HL-60 (cell line): Measurements from ENCODE around the gene TTC33.
"Not testable (repeated sequence)": the region's sequence is repeated elsewhere in the genome, so short reads cannot be mapped to it uniquely, and the experiment has no call there.

Source experiments
- GABPA ChIP-seq: IDR thresholded peaks from 2 replicates; pipeline ENCODE4 v1.6.1; 2012; ENCODE audit warnings: low read depth
- POLR2AphosphoS5 ChIP-seq: IDR thresholded peaks from 2 replicates; pipeline ENCODE4 v1.6.1; 2012; ENCODE audit warnings: low read depth
- TF ChIP-seq, protein P1 (sequence below): IDR thresholded peaks from 2 replicates; pipeline ENCODE4 v1.6.1; 2012; ENCODE audit warnings: low read depth; ENCODE audit not compliant: insufficient replicate concordance
- TF ChIP-seq, protein P2 (sequence below): IDR thresholded peaks from one replicate; pipeline ENCODE4 v1.5.1; 2011; ENCODE audit warnings: low read length, control low read depth, inconsistent platforms; ENCODE audit not compliant: insufficient read depth

DNA sequence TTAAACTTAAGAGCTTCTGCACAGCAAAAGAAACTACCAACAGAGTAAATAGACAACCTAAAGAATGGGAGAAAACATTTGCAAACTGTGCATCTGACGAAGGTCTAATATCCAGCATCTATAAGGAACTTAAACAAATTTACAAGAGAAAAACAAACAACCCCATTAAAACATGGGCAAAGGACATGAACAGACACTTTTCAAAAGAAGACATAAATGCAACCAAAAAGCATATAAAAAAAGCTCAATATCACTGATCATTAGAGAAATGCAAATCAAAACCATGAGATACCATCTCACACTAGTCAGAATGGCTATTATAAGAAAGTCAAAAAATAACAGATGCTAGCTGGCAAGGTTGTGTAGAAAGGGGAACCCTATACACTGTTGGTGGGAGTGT lies 50.3 kb downstream of the TTC33 start:
- TF ChIP-seq GABPA, POLR2AphosphoS5: not testable (repeated sequence)
- TF ChIP-seq, protein P1, sequence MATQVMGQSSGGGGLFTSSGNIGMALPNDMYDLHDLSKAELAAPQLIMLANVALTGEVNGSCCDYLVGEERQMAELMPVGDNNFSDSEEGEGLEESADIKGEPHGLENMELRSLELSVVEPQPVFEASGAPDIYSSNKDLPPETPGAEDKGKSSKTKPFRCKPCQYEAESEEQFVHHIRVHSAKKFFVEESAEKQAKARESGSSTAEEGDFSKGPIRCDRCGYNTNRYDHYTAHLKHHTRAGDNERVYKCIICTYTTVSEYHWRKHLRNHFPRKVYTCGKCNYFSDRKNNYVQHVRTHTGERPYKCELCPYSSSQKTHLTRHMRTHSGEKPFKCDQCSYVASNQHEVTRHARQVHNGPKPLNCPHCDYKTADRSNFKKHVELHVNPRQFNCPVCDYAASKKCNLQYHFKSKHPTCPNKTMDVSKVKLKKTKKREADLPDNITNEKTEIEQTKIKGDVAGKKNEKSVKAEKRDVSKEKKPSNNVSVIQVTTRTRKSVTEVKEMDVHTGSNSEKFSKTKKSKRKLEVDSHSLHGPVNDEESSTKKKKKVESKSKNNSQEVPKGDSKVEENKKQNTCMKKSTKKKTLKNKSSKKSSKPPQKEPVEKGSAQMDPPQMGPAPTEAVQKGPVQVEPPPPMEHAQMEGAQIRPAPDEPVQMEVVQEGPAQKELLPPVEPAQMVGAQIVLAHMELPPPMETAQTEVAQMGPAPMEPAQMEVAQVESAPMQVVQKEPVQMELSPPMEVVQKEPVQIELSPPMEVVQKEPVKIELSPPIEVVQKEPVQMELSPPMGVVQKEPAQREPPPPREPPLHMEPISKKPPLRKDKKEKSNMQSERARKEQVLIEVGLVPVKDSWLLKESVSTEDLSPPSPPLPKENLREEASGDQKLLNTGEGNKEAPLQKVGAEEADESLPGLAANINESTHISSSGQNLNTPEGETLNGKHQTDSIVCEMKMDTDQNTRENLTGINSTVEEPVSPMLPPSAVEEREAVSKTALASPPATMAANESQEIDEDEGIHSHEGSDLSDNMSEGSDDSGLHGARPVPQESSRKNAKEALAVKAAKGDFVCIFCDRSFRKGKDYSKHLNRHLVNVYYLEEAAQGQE, result not testable (repeated sequence)
- TF ChIP-seq, protein P2, sequence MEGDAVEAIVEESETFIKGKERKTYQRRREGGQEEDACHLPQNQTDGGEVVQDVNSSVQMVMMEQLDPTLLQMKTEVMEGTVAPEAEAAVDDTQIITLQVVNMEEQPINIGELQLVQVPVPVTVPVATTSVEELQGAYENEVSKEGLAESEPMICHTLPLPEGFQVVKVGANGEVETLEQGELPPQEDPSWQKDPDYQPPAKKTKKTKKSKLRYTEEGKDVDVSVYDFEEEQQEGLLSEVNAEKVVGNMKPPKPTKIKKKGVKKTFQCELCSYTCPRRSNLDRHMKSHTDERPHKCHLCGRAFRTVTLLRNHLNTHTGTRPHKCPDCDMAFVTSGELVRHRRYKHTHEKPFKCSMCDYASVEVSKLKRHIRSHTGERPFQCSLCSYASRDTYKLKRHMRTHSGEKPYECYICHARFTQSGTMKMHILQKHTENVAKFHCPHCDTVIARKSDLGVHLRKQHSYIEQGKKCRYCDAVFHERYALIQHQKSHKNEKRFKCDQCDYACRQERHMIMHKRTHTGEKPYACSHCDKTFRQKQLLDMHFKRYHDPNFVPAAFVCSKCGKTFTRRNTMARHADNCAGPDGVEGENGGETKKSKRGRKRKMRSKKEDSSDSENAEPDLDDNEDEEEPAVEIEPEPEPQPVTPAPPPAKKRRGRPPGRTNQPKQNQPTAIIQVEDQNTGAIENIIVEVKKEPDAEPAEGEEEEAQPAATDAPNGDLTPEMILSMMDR, result not testable (repeated sequence)
